Measurements from ENCODE around the gene PANX2.

Gene PANX2

GRCh38 chr22:50178471-50178864, 7.9 kb downstream of the PANX2 start:
- peaks cover 5% of the 10 kb centered on the region for H4K20me1 ChIP-seq
- H3K27ac ChIP-seq: no peak overlapping the region
- no peaks in the 10 kb centered on the region for H3K36me3 ChIP-seq
- H3K27me3 ChIP-seq: peaks cover 6% of the 10 kb centered on the region; the same call in 1 of the 2 replicates
- H3K4me3 ChIP-seq: no peak overlapping the region
- peaks cover 78% of the 10 kb centered on the region for H3K4me1 ChIP-seq
- TF ChIP-seq Cebpa-rat (IDR thresholded peaks at IDR 0.05): no peak
- H3K9me3 ChIP-seq: no peaks in the 10 kb centered on the region
- peak overlapping the region; percentile 88 for H3K4me2 ChIP-seq
- no peak overlapping the region for H3K9ac ChIP-seq

GRCh38 chr22:50178871-50179869, 8.6 kb downstream of the PANX2 start:
- H3K27me3 ChIP-seq: peaks cover 13% of the 10 kb centered on the region
- no peaks in the 10 kb centered on the region for H4K20me1 ChIP-seq
- peak overlapping the region; percentile 88 for H3K4me2 ChIP-seq
- H3K36me3 ChIP-seq: no peaks in the 10 kb centered on the region
- no peak overlapping the region for H3K27ac ChIP-seq
- peaks cover 77% of the 10 kb centered on the region for H3K4me1 ChIP-seq
- H3K9me3 ChIP-seq: no peaks in the 10 kb centered on the region
- no peak overlapping the region for H3K9ac ChIP-seq
- peak overlapping the region; percentile 39; the same call in 1 of the 2 replicates for H3K4me3 ChIP-seq
- no peak for TF ChIP-seq Cebpa-rat (IDR thresholded peaks at IDR 0.05)

GRCh38 chr22:50179937-50180726, 9.6 kb downstream of the PANX2 start:
- Histone ChIP-seq H3K9me3 (no peaks in the 10 kb centered on the region), H4K20me1 (no peaks in the 10 kb centered on the region), H3K4me3 (peak overlapping the region; percentile 39; the same call in 1 of the 2 replicates), H3K4me1 (peaks cover 80% of the 10 kb centered on the region), H3K9ac (no peak overlapping the region), H3K36me3 (no peaks in the 10 kb centered on the region), H3K4me2 (peak overlapping the region; percentile 88), H3K27ac (no peak overlapping the region), H3K27me3 (peaks cover 22% of the 10 kb centered on the region)
- no peak for TF ChIP-seq Cebpa-rat (IDR thresholded peaks at IDR 0.05)

- Histone ChIP-seq H3K9ac (no peak overlapping the region), H3K27me3 (peaks cover 25% of the 10 kb centered on the region), H3K4me1 (peaks cover 77% of the 10 kb centered on the region), H3K4me2 (peak overlapping the region; percentile 88), H4K20me1 (no peaks in the 10 kb centered on the region), H3K27ac (no peak overlapping the region), H3K36me3 (no peaks in the 10 kb centered on the region), H3K4me3 (no peak overlapping the region), H3K9me3 (no peaks in the 10 kb centered on the region)
- no peak for TF ChIP-seq Cebpa-rat (IDR thresholded peaks at IDR 0.05)
These were observed 10.4 kb downstream of the PANX2 start for GRCh38 chr22:50180727-50181521.

GRCh38 chr22:50182176-50183081, 11.9 kb downstream of the PANX2 start:
- Histone ChIP-seq H3K4me3 (no peak overlapping the region), H3K9ac (no peak overlapping the region), H3K9me3 (no peaks in the 10 kb centered on the region), H3K4me1 (peaks cover 69% of the 10 kb centered on the region), H3K27ac (no peak overlapping the region), H3K27me3 (peaks cover 25% of the 10 kb centered on the region), H3K36me3 (no peaks in the 10 kb centered on the region), H3K4me2 (no peak overlapping the region; the same call in 1 of the 2 replicates), H4K20me1 (peaks cover 5% of the 10 kb centered on the region; the same call in 1 of the 2 replicates)
- no peak for TF ChIP-seq Cebpa-rat (IDR thresholded peaks at IDR 0.05)

- Histone ChIP-seq H3K9me3 (no peaks in the 10 kb centered on the region), H3K4me3 (no peak overlapping the region), H3K36me3 (peaks cover 3% of the 10 kb centered on the region), H3K9ac (no peak overlapping the region), H3K27ac (no peak overlapping the region), H4K20me1 (peaks cover 13% of the 10 kb centered on the region; the same call in 1 of the 2 replicates), H3K4me1 (peaks cover 71% of the 10 kb centered on the region), H3K4me2 (peak overlapping the region; percentile 95), H3K27me3 (peaks cover 25% of the 10 kb centered on the region)
- no peak for TF ChIP-seq Cebpa-rat (IDR thresholded peaks at IDR 0.05)
These were observed 12.8 kb downstream of the PANX2 start for GRCh38 chr22:50183141-50183971.

- H3K4me2 ChIP-seq: peak overlapping the region; percentile 95
- peak overlapping the region; percentile 85 for H3K27ac ChIP-seq
These were observed 13.7 kb downstream of the PANX2 start for GRCh38 chr22:50184004-50184901.

More at GRCh38 chr22:50184004-50184901, 13.7 kb downstream of the PANX2 start:
- no peak for TF ChIP-seq Cebpa-rat (IDR thresholded peaks at IDR 0.05)
- H3K4me1 ChIP-seq: peaks cover 71% of the 10 kb centered on the region
- peak overlapping the region; percentile 72 for H3K4me3 ChIP-seq
- H4K20me1 ChIP-seq: peaks cover 22% of the 10 kb centered on the region
- peaks cover 7% of the 10 kb centered on the region for H3K36me3 ChIP-seq
- H3K27me3 ChIP-seq: peaks cover 21% of the 10 kb centered on the region
- H3K9ac ChIP-seq: peak overlapping the region; percentile 79
- H3K9me3 ChIP-seq: no peaks in the 10 kb centered on the region

Data from BLaER1 (cell line).